Activated gamma-delta T cell treated with anti-CD3 and anti-CD28 coated beads, Interleukin-2, amount 50 U/mL, for 16 hours (primary cell): Measurements from ENCODE around the gene ATF6.
"Not testable (repeated sequence)": the region's sequence is repeated elsewhere in the genome, so short reads cannot be mapped to it uniquely, and the experiment has no call there.

ENCODE experiments used
- DNase-seq: peaks from one replicate; pipeline ENCODE4 v3.0.0-alpha.2; 2020; ENCODE audit warnings: low read depth

Gene ATF6

DNA sequence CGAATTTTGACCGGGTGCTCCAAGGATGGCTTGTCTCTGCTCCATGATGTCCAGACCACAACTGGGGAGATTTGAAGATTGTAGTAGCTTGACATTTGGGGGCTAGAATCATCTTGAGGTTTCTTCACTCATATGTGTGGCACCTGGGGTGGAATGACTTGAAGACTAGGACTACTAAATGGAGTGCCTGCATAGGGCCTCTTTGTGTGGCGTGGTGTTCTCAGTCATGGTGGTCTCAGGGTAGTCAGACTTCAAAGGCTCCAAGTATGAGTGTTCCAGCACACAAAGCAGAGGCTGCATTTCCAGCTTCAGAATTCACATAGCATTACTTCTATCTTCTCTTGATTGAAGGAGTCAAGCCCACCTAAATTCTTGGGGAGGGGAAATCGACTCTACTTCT is 16.8 kb downstream of the ATF6 start:
- DNase-seq: no peak

DNA sequence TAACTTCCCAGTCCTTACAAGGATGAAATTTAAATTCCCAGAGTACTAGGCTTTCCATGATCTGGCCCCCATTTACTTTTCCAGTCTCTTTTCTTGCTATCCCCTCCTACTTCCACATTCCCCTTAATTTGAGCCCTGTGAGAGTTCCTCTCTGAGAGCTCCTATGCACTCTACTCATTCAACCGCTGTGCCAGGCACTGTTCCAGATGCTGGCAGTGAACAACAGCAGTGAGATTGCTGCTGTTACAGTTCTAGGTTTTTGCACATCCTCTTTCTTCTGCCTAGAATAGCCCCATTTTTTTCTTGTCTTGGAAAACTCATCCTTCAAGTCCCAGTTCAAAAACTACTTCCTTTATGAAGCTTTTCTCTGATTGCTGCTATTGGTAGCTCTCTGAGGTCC is 18.8 kb downstream of the ATF6 start:
- no peak for DNase-seq

DNA sequence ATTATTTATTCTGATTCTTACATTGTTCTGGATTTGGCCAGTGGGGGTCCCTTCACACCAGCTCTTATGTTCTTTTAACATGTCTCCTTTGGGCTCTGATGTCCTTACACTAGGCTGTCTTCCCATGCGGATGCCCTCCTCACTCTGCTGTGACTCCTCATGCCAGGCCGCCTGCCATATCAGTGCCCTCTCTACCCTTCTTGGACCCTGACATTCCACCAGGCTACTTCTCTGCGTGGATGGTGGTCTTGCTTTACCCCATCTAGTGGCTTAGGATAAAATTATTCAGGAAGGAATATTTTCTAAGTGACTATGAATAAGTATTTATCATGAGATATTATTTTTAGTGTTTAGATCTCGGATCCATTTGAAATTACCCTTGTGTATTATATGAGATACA is 21.2 kb downstream of the ATF6 start:
- DNase-seq: no peak

DNA sequence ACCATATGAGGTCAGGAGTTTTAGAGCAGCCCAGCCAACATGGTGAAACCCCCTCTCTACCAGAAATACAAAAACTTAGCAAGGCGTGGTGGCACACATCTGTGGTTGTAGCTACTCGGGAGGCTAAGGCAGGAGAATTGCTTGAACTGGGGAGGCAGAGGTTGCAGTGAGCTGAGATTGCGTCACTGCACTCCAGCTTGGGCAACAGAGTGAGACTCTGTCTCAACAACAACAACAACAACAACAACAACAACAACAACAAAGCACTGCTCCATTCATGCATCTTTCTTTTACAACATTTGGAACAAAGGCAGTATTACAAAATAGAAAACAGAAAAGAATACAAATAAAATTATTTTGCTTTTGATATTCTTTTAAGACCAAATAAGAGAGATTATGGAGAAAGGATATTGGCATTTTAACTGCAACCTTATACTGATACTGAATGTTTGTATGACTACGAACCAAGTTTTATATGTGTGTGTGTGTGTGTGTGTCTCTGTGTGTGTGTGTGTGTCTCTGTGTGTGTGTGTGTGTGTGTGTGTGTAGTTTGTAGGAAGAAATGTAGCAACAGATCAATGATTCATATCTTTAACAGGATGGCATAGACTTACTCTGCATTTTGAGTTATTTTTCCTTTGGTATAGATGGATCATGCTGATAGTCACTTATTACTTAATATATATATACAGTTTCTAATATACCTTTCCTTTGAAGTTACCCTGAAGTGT is 24.6 kb downstream of the ATF6 start:
- DNase-seq: no peak

DNA sequence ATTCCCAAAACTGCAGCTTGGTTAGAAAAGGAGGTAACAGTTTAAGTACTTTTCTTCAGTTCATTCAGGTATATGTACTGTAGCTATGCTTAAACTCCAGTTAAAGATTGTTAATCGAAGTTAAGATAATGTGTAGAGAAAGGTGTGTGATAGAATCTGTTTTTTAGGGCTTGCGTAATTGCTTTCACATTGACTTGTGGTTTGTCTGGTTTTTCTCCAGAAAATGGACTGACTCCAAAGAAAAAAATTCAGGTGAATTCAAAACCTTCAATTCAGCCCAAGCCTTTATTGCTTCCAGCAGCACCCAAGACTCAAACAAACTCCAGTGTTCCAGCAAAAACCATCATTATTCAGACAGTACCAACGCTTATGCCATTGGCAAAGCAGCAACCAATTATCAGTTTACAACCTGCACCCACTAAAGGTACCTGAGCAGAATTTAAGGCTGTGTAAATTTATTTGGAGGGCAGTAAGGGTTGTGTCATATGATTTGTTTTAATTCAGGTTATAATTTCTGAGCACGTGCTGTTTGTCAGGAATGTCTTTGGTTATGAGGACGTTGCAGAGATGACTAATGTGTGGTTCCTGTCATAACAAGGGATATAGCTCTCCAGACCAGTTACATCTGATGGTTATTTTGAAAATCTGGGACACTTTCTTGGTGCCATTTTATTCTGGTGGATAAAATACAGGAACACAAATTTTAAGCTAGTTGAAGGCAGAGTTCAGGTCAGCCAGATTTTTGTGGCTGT is 26.0 kb downstream of the ATF6 start:
- DNase-seq: no peak

DNA sequence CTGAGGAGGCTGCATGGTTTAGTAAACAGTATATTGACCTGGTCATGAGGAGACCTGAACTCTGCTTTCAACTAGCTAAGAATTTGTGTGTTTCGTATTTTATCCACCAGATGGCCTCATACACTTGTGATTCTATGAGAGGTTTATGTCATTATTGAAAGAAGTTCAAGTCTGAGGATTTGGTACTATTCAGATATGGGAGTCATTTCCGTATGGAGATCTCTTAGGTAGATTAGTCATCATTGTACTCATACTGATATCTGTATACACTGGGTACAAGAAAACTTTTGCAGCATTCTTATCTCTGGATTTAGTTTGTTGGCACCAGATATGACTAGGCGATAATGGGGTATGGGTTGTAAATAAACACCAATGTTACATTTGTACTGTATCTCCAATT is 26.6 kb downstream of the ATF6 start:
- no peak for DNase-seq

DNA sequence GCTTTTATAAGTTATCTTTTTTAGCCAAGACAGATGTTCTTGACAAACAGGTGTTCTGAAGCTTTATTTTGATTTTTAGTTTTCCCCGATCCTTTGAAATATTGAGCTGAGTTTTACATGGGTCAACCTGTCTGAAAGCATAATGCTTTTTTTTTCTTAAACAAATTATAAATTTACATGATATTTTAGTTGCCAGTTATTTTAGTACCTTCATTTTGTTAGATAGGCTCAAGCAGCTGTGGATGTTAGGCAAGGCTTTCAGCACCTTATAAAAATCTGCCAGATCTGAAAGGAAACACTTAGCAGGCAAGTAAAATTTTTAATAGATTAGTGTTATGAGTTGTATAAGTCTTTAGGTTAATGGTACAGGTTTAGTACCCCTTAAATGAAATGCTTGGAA is 33.7 kb downstream of the ATF6 start:
- no peak for DNase-seq

DNA sequence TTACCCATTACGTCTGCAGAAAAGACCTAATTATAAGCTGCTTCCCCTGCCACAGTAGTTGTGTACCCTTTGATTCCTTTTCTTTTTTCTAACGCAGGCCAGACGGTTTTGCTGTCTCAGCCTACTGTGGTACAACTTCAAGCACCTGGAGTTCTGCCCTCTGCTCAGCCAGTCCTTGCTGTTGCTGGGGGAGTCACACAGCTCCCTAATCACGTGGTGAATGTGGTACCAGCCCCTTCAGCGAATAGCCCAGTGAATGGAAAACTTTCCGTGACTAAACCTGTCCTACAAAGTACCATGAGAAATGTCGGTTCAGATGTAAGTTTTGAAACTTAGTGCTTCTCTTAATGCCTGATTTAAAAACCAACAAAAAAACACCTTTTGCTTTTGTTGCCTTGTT is 35.8 kb downstream of the ATF6 start:
- no peak for DNase-seq

DNA sequence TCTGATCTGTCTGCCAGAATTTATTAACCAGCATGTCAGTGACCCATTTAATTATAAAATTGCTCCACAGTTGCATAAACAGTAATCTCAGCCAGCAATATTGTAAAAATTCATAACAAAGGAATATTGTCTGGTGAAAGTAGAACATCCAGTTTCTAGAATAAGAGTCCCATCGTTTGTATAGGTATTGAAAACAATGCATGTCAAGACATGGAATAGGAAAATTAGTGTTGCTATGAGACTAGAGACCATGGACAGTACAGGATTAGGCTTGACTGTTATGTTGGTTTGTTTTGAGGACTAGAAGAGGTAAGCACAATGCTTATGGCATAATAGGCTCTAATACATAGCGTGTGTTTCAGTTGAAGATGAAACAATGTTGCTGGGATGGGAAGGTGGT is 37.1 kb downstream of the ATF6 start:
- no peak for DNase-seq

DNA sequence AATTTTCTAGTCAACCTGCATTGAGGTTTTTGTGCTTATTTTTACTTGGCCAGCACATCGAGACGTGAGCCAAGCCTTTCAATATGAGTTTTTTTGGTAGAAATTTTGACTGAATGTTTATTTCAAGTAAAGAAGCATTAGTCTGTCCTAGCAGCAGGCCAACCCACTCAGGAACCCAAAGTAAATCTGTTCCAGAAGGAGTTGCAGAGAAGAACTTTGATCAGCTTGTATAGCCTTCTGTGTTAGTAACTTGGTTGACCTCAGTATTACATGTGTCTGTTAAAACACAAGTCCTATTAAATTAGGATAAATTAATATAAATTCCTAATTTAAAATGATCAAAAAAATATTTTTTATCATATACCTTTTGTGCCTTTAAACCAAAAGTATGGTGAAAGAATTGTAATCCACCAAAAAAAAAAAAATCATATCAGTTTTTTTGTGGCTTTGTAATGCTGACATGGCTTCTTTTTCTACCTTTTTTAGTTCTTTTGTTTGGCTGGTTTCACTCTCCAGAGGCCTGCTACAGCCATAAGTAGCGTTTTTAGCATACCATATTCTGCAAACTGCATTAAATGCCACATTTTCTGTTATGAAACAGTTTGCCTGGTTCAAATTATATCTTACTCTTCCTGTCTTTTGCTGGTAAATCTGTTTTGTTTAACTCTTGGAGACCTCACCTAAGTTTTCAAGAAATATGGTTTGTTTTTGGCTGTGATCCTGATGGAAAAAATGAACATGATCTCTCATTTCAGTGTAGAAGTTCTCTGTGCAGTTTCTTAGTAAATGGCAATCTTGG is 39.5 kb downstream of the ATF6 start:
- no peak for DNase-seq

DNA sequence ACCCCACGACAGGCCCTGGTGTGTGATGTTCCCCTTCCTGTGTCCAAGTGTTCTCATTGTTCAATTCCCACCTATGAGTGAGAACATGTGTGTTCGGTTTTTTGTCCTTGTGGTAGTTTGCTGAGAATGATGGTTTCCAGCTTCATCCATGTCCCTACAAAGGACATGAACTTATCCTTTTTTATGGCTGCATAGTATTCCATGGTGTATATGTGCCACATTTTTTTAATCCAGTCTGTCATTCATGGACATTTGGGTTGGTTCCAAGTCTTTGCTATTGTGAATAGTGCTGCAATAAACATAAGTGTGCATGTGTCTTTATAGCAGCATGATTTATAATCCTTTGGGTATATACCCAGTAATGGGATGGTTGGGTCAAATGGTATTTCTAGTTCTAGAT is 43.1 kb downstream of the ATF6 start:
- DNase-seq: not testable (repeated sequence)

DNA sequence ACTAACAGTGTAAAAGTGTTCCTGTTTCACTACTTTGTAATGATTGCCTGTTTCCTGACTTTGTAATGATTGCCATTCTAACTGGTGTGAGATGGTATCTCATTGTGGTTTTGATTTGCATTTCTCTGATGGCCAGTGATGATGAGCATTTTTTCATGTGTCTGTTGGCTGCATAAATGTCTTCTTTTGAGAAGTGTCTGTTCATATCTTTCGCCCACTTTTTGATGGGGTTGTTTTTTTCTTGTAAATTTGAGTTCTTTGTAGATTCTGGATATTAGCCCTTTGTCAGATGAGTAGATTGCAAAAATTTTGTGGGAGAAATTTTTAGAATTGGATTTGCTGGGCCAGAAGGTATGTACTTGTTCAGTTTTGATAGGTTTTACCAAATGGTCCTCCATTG is 43.5 kb downstream of the ATF6 start:
- DNase-seq: not testable (repeated sequence)

DNA sequence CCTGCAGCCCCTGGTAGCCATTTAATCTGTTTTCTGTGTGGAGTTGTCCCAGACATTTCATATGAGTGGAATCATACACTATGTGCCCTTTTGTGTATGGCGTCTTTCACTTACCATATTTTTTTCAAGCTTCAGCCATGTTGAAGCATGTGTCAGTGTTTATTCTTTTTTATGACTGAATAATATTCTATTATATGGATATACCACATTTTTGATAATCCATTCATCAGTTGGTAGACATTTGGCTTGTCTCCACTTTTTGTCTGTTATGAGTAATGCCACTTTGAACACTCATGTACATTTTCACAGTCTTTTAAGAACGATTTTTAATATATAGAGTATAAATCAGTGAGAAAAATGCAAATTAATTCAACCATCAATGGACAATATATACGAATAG is 44.7 kb downstream of the ATF6 start:
- no peak for DNase-seq

DNA sequence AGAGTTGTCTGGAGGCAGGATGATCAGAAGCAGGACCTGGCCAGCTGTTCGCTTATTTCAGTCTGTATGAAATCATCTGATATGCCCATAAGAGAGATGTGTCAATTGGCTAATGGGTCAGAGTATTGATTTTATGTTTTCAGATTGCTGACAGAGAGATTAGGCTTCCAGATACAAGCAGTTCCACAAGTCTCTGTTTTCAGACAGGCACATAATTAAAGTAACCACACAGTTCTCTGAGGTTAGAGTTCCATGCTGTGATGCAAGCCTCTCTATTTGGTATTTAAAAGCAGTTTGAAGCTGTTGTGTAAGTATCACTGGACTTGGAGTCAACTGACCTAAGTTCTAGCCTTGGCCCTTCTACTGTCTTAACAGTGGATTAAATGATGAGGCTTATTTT is 50.1 kb downstream of the ATF6 start:
- no peak for DNase-seq

DNA sequence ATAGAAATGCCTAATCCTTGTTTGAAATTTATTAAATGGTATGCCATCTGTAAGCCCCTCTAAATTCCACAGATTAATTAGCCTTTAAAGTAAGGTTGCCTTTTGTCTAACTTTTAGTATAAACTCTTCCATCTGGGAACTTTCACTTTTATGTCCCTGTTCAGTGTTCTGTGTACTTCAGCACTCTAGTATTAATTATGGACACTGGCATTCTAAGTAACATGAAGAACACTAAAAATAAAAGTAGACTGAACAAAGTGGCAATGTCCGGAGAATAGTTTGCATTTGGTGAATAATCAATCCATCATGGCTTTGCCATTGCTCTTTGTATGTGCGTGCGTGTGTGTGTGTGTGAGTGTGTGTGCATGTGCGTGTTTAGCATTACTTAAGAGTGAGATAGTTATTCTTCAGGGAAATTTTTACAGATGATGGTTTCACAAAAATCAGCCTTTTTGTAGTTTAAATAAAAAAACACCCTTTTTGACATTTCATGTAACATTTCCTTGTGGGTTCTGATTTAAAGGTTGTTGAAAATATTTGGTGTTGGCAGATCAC is 51.1 kb downstream of the ATF6 start:
- no peak for DNase-seq

DNA sequence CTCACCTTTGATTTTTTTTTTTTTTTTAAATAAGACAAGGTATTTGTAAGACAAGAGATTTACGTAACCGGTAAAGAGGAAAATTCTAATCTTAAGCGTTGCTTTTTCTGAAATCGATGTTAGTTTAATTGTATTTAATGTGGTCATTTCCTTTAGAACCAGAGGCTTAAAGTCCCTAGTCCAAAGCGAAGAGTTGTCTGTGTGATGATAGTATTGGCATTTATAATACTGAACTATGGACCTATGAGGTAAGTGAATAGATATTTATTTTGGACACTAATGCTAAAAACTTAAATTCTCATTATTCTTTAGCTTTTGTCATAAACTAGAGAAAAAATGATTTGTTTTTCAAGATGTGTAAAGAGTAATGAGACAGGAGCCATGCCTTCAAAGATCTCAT is 54.8 kb downstream of the ATF6 start:
- no peak for DNase-seq

DNA sequence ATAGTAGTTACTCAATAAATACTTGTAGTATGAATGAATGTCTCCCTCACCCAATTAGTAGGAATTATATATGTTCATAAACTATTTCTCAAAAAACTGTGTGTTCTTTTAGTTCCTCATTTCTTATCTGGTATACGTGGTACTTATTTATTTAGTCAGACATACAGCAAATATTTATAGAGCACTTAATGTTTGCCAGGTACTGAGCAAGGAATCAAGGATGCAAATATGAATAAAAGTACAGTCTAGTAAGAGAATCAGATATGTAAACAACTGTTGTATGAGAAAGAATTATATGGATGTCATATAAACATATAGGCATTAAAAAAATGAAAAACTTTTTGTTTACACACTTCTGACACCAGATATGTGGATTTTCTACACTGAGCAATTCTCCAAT is 58.5 kb downstream of the ATF6 start:
- no peak for DNase-seq

DNA sequence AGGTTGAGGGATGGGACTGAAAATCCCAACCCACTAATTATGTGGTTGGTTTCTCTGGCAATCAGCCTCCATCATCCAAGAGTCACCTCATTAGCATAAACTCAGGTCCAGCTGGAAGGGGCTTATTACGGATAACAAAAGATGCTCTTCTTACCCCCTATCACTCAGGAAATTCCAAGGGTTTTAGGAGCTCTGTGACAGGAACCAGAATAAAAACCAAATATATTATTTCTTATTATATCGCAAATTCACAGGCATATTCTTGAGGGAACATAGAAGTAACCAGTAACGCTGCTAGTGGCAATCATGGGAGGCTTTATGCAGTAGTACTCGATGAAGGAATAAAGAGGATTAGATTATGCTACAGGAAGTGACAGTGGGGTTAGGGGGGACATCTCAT is 59.7 kb downstream of the ATF6 start:
- no peak for DNase-seq

DNA sequence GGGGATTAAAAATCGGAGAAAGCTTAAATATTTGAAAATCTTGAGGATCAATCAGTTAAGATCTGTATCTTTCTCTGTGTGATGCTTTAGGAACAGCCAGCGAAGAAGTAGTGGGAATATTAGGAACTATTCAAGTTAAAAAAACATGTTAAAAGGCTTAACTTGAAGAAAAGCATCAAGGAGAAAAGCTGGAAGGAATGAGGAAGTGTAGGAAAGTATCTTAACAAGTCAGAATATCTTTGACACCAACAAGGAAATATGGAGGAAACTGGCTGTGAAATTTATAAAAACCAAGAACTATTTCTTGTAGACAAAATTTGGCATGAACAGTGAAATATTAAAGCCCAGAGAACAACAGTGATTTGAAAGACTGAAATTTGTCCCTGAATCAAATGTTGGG is 60.4 kb downstream of the ATF6 start:
- no peak for DNase-seq

DNA sequence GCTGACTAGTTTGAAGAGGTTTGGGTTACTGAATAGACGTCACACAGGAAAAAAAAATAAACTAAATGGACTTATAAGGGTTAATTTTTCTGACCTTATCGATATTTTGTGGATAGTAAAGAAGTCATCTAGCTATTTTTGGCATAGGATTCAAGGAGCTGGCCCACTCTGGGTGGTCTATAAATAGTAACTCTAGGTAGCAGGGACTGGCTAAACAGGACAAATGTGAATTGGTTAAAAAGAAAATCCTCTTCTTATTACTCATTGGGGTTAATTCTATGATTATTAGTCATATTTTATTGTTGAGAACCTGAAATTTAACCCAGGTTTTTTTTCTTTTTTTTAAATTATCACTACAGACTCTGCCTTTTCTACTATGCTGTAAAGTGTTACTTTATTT is 61.7 kb downstream of the ATF6 start:
- no peak for DNase-seq

DNA sequence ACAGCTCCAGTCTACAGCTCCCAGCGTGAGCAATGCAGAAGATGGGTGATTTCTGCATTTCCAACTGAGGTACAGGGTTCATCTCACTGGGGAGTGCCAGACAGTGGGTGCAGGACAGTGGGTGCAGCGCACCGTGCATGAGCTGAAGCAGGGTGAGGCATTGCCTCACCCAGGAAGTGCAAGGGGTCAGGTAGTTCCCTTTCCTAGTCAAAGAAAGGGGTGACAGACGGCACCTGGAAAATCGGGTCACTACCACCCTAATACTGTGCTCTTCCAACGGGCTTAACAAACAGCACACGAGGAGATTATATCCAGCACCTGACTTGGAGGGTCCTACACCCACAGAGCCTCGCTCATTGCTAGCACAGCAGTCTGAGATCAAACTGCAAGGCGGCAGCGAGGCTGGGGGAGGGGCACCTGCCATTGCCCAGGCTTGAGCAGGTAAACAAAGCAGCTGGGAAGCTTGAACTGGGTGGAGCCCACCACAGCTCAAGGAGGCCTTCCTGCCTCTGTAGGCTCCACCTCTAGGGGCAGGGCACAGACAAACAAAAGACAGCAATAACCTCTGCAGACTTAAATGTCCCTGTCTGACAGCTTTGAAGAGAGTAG is 66.3 kb downstream of the ATF6 start:
- not testable (repeated sequence) for DNase-seq

DNA sequence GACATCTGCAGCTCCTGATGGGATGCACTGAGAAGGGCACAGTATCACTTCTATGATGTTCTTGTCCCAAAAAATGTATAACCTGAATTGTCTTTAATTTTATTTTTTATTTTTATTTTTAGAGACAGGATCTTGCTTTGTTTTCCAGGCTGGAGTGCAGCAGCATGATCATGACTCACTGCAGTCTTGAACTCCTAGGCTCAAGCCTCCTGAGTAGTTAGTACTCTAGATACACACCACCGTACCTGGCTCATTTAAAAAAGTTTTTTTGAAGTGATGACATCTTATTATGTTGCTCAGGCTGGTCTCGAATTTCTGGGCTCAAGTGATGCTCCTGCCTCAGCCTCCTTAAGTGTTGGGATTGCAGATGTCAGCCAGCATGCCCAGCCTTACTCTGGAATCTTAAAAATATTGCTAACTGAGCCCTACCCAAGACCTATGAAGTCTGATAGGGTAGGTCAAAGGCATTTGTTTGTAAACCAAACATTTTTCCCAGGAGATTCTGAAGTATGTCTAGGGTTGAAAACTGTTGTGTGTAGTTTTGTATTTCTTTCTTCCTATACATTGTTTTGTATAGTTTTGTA is 68.9 kb downstream of the ATF6 start:
- DNase-seq: no peak
